Uterine smooth muscle cell (primary cell): ENCODE measurements around the gene IL6. TPM values are rescaled to one million over a fixed set of nuclear protein-coding genes. Genes with fewer than 3 reads are reported as not detected.

Experiments used
- total RNA-seq: library from RNA; depleted of rRNA; stranded (reverse); fragments of >200 nt; gene quantifications from 2 replicates; pipeline ENCODE4 v1.2.3, GENCODE V29; 2014

IL6 gene
- 0.55 and 2.9 TPM in 2 replicates for total RNA-seq

DNA sequence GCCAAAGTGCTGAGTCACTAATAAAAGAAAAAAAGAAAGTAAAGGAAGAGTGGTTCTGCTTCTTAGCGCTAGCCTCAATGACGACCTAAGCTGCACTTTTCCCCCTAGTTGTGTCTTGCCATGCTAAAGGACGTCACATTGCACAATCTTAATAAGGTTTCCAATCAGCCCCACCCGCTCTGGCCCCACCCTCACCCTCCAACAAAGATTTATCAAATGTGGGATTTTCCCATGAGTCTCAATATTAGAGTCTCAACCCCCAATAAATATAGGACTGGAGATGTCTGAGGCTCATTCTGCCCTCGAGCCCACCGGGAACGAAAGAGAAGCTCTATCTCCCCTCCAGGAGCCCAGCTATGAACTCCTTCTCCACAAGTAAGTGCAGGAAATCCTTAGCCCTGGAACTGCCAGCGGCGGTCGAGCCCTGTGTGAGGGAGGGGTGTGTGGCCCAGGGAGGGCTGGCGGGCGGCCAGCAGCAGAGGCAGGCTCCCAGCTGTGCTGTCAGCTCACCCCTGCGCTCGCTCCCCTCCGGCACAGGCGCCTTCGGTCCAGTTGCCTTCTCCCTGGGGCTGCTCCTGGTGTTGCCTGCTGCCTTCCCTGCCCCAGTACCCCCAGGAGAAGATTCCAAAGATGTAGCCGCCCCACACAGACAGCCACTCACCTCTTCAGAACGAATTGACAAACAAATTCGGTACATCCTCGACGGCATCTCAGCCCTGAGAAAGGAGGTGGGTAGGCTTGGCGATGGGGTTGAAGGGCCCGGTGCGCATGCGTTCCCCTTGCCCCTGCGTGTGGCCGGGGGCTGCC, at the start of gene IL6:
Gene IL6, plus strand, starts transcription at position 294 of the 807 bp plus-strand sequence. Its CDS starts 63 bp downstream, at position 357.

Other genes starting within 250 kb of the IL6 start
- 10.7 and 23.6 TPM in 2 replicates for gene STEAP1B, start 227.0 kb upstream of the IL6 start, total RNA-seq
- gene TOMM7, start 95.6 kb downstream of the IL6 start, total RNA-seq = 84.7 and 119 TPM in 2 replicates